ENCODE data around the gene OPCML. TPM values are rescaled to one million over a fixed set of nuclear protein-coding genes. Genes with fewer than 3 reads are reported as not detected.

Gene OPCML
- total and polyA plus RNA-seq, 2 of the 13 experiments (the other 11 are each of a cell fraction or from before 2014, with no cell fraction given) = not detected

DNA sequence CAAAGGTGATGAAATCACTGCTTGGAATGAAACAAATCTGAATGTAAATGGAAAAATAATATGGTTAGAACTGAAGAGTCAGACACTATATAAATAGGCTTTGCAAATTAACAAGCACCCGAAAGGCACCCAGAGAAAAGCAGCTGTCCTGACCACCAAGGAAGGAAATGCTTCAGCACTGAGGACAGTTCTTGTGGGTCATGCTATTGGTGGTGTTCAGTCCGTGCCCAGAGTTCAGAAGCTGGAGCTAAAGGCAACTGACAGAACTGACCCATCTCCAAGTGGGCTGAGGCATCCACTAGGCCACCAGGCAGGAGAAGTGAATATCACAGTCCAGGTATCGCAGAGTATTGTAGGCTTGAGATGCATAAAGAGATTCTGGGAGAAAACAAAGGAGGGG lies 208.9 kb downstream of the OPCML start:
- no TSS peak for BruUV-seq (replicated peaks)
- 15% methylated on average over 3 of the region's 3 CpGs for WGBS (ENCODE audit: low lambda C conversion rate)
- FAIRE-seq = no peak
- no peaks in the 10 kb centered on the region for H3K36me3 ChIP-seq (replicated peaks in 1 of 2; ENCODE audit: control insufficient read depth in 1 of 2, insufficient read depth in 2 of 2, low read length in 2 of 2)
- POLR2A ChIA-PET = no interaction called here
- H3K4me2 ChIP-seq (ENCODE audit: low read depth, low read length) = no peak overlapping the region
- TF ChIP-seq, protein P1, sequence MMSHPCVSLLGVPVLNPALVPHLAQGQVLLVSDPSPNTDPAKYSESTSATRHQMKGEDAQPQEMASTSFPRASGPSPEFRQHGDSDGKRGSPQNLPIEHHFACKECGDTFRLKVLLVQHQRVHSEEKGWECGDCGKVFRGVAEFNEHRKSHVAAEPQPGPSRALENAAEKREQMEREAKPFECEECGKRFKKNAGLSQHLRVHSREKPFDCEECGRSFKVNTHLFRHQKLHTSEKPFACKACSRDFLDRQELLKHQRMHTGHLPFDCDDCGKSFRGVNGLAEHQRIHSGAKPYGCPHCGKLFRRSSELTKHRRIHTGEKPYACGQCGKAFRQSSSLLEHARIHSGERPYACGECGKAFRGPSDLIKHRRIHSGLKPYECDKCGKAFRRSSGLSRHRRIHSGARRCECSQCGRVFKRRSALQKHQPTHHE (CRISPR knock-in tag; IDR thresholded peaks at IDR 0.05; ENCODE audit: borderline replicate concordance) = no peak
- TF ChIP-seq, protein P2, sequence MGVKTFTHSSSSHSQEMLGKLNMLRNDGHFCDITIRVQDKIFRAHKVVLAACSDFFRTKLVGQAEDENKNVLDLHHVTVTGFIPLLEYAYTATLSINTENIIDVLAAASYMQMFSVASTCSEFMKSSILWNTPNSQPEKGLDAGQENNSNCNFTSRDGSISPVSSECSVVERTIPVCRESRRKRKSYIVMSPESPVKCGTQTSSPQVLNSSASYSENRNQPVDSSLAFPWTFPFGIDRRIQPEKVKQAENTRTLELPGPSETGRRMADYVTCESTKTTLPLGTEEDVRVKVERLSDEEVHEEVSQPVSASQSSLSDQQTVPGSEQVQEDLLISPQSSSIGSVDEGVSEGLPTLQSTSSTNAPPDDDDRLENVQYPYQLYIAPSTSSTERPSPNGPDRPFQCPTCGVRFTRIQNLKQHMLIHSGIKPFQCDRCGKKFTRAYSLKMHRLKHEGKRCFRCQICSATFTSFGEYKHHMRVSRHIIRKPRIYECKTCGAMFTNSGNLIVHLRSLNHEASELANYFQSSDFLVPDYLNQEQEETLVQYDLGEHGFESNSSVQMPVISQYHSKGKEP (CRISPR knock-in tag; IDR thresholded peaks at IDR 0.05) = no peak
- TF ChIP-seq REST (IDR thresholded peaks at IDR 0.05; ENCODE audit: borderline replicate concordance in 1 of 2, low read depth in 1 of 2, low read length in 2 of 2) = peak in 1 of 2 experiments; percentile 64; a peak in 3 of 4 replicates
- CTCF ChIA-PET (ENCODE audit: low intra/inter-chr PET ratio, low total read pairs) = no interaction called here
- in situ Hi-C loops (cut with HindIII; ENCODE audit: extremely low pct_ligation_motif_present, low pct_unique_long_range_greater_than_20kb) = no loop called here
- no peak for DNase-seq (ENCODE audit: low spot score)
- intact Hi-C loops (cut with micrococcal nuclease; ENCODE audit: unreplicated experiment) = no loop called here
- H3K79me2 ChIP-seq (ENCODE audit: insufficient read depth, low read length) = no peaks in the 10 kb centered on the region
- no peak overlapping the region for H3K4me3 ChIP-seq (replicated peaks in 1 of 3; ENCODE audit: insufficient read depth in 1 of 3, low read depth in 2 of 3, low read length in 3 of 3)
- H3K9ac ChIP-seq (ENCODE audit: insufficient read depth, low read depth, low read length) = no peak overlapping the region
- no peaks in the 10 kb centered on the region for H3K4me1 ChIP-seq (ENCODE audit: insufficient read depth, low read length)
- ATAC-seq = no peak
- H3K27ac ChIP-seq (ENCODE audit: extremely low read length, insufficient read depth, low read length) = no peak overlapping the region
- no peaks in the 10 kb centered on the region; a peak in 1 of 5 replicates for H3K27me3 ChIP-seq (ENCODE audit: control insufficient read depth in 1 of 2, insufficient read depth in 2 of 2, low read length in 2 of 2)
- no peaks in the 10 kb centered on the region for H3K9me3 ChIP-seq (ENCODE audit: low read length)
- no peak overlapping the region for H2AFZ ChIP-seq (ENCODE audit: low read length)
- H4K20me1 ChIP-seq (ENCODE audit: insufficient read depth, low read length) = no peaks in the 10 kb centered on the region

All from HepG2 (cell line).